ENCODE results near the gene FAXDC2.
A peak's percentile ranks its signal among the peaks of the same experiment; 100 is the strongest.
"Not testable (repeated sequence)": the region's sequence is repeated elsewhere in the genome, so short reads cannot be mapped to it uniquely, and the experiment has no call there.

Gene FAXDC2

DNA sequence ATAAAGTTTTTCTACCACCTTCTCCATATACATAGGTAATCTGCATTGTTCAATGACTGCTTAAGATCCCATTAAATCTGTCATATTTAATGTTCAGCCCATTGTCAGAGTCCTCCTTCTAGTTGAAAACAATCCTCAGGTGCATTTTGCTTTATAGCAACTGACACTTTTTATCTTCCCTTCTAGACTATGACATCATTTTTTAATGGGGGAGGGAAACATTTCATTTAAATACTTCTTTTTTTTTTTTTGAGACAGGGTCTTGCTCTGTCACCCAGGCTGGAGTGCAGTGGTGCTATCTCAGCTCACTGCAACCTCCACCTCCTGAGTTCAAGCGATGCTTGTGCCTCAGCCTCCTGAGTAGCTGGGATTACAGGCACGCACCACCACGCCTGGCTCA, 17.6 kb downstream of the FAXDC2 start:
- DNase-seq; intact Hi-C loops (cut with DNase I): not testable (repeated sequence)

DNA sequence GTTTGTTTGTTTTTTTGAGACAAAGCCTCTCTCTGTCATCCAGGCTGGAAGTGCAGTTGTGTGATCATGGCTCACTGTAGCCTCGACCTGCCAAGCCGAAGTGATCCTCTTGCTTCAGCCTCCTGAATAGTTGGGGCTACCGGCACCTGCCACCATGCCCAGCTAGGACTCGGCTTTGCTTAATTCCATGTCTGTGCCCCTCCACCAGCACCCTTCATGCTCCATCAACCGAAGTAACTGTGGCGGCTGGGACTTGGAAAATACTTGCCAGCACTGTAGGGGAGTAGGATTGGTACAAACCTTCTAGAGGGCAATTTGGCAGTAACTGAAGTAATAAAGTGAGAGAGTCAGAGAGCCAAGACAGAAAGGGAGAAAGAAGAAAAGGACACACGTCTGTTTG, 19.0 kb downstream of the FAXDC2 start:
- intact Hi-C loops (cut with DNase I) = no loop called here
- no peak for DNase-seq

DNA sequence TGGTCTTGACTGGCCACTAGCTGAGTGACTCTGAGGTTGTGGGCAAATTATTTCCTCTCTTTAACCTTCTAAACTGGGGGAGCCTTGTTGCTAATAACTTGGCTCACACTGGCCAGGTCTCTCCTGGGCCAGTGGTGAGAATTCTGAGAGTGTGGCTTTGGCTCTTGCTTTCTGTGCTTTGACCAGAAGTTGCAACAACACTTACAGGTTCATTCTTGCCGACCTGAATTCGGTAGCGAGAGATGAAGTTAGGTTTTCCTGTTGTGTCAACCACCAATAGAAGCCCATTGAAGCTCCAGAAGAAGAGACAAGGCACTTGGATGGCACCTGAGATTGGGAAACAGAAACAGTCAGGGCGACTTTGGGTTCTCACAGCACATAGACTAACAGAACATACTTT, 19.8 kb downstream of the FAXDC2 start:
- intact Hi-C loops (cut with DNase I) = no loop called here
- DNase-seq = no peak

DNA sequence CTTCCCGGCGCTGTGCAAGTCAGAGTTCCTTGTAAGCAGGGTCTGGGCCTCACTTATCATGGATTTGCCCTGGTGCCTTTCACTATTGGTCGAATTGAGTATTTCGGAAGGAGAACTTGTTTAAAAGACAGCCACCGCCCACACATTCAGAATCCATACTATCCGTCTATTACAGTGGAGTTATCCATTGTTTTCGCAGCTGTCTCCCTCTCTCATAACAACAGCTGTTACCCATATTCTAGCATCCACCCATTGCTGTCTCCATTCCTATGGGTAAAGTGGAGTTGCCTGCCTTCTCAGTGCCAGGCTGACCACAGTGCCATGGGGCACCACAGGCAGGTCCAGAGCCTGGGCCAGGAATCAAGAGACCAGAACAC, 20.2 kb downstream of the FAXDC2 start:
- intact Hi-C loops (cut with DNase I) = no loop called here
- no peak for DNase-seq

DNA sequence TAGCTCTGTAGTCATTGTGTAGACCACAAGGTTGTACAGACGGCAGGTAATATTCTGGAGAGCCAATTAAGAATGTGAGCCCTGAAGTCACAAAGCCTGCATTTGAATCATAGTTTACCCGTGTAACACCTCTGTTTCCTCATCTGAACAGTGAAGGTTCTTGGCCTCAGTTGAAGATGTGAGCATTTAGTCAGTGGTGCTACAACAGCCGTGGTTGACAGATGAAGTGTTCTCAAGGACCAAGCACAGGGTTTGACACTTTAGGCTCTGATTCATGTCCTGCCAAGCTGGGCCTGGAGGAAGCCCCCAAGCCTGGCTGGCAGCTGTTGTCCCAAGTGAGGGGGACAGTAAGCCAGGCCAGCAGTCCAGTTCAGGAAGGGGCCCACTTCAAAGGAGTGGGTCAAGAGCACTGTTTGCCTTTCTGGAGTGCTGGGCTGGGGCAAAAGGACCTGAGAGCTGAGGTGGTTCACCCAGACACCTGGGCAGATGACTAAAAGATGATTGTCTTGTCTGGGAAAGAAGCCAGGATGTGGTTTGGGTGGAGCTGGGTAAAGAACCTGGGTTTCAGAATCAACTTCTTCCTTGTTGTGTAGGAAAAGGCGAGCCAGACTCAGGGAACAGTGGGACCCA, 20.7 kb downstream of the FAXDC2 start:
- DNase-seq = peak in 1 of 10 donors; percentile 72
- intact Hi-C loops (cut with DNase I) = no loop called here

DNA sequence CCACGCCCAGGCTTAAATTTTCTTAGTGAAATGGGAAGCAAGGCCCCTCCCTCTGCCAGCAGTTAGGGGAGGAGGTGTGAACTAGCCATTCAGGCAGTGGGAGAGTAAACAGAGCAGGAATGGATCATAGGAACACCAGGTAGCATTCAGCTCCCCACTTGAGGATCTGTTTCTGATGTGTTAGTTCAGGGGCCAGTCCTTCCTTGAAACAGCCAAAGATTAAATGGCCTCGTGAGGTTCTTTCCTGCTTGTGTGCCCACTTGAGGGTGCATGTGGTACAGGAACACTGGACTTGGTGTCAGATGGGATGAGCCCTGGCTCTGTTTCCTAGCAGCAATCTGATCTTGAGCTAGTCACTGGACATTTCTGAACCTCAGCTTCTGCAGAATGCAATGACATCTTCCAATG, 21.2 kb downstream of the FAXDC2 start:
- intact Hi-C loops (cut with DNase I) = no loop called here
- no peak for DNase-seq

DNA sequence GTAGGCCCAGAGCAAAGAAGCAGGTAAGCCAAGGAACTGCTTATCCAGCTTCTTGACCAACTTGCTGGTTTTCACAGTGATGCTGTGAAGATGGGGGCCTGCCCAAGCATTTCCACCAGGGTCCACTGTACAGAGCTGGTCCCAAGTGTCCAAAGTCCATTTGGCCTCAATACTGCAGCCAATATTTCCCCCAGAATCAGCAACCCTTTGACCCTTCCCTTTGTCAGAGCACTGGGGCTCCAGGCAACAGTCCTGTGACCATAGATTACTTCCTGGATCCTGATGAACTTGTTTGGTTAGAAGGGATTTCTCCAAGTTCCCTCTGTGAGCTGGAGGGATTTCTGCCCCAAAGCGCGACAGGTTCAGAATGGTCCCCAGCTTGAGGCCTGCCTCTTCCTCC, 26.3 kb downstream of the FAXDC2 start:
- intact Hi-C loops (cut with DNase I) = no loop called here
- no peak for DNase-seq

DNA sequence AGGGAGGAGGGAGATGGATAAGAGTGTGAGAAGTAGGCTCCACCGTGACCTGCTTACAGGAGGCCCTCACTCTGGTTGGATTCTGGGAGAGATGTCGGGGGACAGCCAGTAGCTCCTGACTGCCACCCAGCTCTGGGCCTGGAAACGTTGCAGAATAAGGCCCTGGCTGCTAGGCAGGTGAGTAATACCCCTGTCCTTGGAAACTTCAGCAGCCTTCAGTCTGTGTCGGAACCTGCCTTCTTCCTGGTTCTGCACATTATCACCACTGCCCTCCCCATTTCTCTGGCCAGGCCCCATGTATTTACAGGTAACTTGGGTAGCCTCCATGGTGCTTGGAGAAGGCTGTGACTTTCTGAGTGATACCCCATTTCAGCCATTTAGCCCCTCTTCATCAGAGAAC, 26.8 kb downstream of the FAXDC2 start:
- DNase-seq = no peak
- intact Hi-C loops (cut with DNase I) = no loop called here

DNA sequence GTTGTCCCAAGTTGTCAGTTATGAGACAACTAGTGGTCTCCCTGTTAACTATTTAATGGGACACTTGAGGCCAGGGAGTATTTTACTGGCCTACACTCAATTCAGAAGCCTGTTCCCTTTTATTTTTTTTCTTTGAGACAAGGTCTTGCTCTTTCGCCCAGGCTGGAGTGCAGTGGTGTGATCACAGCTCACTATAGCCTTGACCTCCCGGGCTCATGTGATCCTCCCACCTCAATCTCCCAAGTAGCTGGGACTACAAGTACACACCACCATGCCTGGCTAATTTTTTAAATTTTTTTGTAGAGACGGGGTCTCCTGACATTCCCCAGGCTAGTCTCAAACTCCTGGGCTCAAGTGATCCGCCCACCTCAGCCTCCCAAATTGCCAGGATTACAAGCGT, 27.5 kb downstream of the FAXDC2 start:
- intact Hi-C loops (cut with DNase I); DNase-seq: not testable (repeated sequence)

DNA sequence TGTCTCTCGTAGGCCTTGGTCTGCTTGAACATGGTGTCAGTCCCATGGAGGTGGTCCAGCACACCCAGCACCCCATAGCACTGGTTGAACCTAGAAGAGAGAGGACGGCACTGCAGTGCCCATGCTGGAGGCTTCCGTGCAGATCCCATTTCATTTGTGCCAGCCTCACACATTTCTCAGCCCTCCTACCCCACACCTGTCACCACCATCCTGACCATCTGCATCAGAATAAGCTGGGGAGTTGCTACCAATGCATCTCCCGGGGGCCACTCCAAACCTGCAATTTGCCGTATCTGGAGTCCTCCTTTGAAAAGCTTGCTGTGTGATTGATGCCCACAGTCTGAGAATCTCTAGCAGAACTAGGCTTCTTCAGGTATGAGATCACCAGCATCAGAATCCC, 30.0 kb downstream of the FAXDC2 start:
- intact Hi-C loops (cut with DNase I) = no loop called here
- peak in 5 of 10 donors; percentile 20 to 86 (median 32) for DNase-seq

DNA sequence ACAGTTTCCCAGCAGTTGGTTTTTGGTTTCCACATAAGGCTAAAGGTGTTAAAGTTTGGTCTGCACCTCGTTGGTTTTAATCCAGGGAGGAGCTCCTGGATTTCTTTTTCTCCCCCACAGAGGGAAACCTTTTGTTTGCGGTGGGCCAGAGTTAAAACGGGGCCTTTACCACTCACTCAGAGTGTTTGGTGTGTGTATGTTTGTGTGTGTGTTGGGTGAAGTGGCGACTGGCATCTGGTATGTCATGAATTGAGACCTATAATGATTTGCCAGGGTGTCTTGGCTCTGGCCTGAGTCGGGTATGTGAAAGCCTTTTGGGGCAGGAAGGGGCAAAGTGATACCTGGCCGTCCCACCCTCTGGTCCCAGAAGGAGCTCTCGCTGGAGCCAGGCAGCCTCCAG, 30.9 kb downstream of the FAXDC2 start:
- intact Hi-C loops (cut with DNase I) = no loop called here

DNA sequence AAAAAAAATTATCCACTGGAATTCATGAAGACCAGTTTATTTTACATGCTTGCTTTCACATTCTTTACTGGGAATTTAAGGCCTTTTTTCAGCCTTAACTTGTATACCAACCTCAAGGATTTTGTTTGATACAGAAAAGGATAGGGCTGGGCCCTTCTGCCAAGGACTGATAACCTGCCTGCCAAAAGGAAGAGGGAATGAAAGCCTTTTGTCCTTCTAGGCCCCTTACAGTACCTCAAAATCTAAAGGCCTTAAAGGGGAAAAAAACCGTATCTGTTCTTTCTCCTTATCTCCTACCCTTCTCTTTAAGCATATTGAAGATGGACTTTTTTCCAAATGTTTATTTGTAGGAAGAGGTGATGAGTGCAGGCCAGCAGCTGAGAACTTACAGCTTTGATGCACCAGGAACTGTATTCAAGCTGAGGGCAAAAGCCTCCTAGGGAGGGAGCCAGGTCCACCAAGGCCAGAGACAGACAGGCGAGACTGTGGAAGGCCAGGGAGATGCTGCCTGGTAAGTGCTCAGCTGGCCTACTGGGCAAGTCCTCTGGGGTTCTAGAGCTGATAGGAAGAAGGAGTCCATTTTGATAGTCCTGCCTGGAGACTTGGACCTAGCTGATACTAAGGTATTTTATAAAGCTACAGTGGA, 31.8 kb downstream of the FAXDC2 start:
- intact Hi-C loops (cut with DNase I) = no loop called here
- DNase-seq = no peak

More for the DNA sequence above, 30.9 kb downstream of the FAXDC2 start:
- no peak for DNase-seq

DNA sequence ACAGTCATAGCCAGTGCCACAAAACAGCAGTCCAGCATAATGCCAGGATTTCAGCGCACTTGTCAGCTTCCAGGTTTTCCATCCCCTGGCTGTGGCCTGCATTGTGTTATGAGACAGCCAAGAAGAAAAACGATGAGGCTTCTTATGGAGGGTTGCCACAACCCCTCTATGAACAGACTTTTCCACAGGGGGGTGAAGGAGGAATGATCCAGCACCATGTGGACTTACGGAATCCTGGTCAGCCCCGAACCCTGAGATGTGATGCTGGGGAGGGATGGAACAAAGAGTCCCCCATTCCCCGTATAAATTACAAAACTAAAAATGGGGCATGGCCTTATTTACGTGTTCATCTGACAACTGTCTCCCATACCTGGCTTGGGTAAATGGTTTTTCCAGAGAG, 32.6 kb downstream of the FAXDC2 start:
- intact Hi-C loops (cut with DNase I) = no loop called here
- DNase-seq = no peak

DNA sequence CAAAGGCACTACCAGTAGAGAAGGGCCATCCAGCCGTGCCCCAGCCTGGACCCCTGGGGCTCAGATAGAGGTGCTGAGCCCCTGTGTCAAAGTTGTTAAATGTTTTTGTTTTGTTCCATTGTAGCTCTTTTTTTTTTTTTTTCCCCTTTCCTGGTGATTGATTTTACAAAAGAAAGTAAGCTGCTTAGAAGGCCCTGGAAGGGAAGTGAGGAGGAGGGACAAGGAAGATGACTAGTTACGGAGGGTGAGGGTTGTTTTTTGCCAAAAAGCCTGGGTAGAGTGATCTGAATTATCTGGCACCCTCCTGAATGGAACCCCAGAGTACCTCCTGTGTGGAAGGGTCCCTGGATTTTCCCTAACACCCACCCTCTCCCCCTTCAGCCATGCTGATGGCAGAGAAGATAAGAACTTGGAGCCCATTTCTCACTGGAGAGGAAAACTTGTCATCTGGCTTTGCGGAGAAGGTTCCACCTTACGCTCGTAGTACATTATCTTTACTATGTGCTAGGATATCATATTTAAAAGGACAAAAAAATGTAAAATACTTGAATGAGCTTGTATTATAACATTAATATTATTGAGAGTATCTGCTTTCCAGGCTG, 33.4 kb downstream of the FAXDC2 start:
- no peak for DNase-seq
- intact Hi-C loops (cut with DNase I) = no loop called here

DNA sequence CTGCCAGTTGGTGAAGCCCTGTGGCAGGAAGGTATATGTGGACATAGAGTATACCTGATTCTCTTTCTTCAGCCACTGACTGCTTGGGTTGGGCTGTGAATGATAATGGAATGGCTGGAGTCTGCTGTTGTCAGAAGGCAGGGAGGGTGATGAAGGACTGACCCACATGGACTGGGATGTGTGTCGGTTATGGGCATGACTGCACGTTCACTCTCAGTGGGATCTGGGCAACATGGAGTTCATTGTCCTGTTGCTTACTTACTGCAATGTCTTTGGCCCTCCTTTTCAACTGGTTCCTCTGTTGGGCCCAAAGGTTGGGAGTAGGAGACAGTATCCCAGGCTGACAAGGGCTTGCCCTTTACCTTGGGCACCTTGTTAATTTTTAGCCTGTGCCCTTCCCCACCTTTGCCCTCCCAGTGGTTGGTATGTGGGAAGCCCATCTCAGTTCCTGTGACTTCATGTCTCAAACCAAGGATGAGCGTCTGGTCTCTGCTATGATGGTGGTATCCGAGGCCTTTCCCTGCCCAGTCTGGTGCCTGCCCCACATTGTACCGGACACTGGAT, 34.6 kb downstream of the FAXDC2 start:
- no peak for DNase-seq
- intact Hi-C loops (cut with DNase I) = no loop called here

DNA sequence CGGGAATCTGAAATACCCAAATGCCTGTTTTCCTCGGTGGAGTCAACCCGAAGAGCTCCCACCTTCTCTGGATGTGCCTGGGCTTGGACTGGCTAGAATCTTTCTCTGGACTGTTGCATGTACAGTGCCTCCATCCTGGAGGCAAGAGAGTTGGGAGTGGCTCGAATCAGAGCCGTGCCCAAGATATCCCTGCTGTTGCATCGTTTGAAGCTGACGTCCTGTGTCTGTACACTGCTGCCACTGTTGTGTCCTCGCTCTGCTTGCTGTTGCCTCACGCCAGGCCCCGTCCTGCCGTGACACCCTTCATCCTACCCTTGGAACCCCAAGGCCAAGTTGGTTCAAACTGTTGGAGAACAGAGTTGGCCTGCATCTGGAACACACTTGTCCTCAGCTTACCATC, 35.4 kb downstream of the FAXDC2 start:
- intact Hi-C loops (cut with DNase I) = no loop called here
- no peak for DNase-seq

DNA sequence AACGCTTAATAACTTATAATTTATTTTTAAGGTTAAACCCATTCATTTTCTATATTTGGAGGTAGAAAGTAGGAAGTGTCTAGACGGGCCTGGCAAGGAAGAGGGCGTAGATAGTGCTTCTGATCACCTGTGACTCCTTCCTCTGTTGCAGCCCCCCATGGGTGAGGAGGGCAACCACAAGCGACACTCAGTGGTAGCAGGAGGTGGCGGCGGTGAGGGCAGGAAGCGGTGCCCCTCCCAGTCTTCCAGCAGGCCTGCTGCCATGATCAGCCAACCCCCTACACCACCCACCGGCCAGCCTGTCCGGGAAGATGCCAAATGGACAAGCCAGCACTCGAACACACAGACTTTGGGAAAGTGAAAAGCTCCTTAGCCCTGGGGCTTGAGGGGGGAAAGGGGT, 36.7 kb downstream of the FAXDC2 start:
- intact Hi-C loops (cut with DNase I) = loop anchor here (5.0 kb wide), 1 partner anchor 56 kb away; the partner anchor contains the start of gene LARP1
- no peak for DNase-seq

DNA sequence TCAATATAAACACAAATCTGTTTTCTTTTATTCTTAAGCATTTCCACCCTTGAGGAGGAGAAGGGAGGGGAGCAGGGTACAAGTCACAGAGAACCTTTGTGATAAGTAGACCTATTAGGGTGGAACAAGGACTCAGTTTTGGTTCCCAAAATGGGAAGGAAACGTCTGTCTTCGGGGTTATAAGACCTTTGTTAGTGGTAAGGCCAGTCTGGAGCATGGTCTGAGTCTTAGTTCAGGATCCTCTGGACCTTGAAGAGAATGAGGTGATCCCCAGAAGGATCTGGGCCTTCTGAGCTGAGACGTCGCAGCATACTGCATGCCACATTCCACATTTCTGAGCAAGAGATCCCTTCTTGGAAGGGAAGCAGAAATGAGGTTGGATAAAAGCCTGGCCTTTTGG, 37.2 kb downstream of the FAXDC2 start:
- intact Hi-C loops (cut with DNase I) = loop anchor here (5.0 kb wide), 1 partner anchor 56 kb away; the partner anchor contains the start of gene LARP1
- DNase-seq = no peak

DNA sequence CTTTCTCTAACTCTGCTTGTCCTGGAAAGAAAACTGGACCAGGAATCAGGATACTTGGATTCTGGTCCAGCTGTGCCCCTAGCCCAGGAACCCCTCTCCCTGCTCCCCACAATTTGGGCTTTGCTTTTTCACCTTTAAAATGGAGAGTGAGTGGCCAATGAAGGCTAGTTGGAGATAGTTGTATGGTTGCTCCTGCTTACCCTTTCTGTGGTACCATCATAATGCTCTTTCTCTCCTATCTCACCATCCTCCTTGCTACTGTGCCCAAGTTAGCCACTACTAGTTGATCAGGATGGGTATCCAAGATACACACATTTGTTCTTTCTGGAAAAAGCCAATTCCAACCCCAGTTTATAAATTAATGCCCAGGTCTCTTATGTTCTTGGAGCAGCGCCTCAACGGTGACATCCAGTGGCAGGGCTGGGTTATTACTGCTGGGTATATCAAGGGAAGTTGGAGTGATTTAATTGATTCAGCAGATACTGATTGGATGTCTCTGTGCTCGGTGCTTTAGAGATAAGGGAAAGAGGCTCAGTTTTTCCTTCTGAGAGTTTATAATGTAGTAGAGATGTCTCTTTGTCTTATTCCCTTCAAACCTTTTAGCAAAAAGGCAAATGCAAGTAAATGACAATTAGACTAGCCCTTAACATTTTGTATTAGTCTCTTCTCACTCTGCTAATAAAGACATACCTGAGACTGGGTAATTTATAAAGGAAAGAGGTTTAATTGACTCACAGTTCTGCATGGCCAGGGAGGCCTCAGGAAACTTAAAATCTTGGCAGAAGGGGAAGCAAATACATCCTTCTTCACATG, 38.5 kb downstream of the FAXDC2 start:
- intact Hi-C loops (cut with DNase I) = loop anchor here (1.0 to 5.0 kb wide), 2 partner anchors 55 to 162 kb away; partner anchors contain the start of gene LARP1
- peak in 8 of 10 donors; percentile 44 to 92 (median 58) for DNase-seq

DNA sequence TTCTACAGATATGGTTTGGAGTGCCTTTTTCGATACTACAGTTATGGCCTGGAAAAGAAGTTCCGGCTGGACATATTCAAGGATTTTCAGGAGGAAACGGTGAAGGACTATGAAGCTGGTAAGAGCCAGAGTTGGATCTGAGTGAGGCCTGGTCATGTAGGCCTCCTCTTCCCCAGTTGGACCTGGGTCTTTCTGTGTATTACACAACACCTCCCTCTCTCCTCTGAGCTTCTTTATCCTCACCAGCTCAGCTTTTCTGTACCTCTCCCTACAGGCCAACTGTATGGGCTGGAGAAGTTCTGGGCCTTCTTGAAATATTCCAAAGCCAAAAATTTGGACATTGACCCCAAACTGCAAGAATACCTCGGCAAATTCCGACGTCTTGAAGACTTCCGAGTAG, 39.2 kb downstream of the FAXDC2 start:
- intact Hi-C loops (cut with DNase I) = loop anchor here (5.0 kb wide), 1 partner anchor 54 kb away; the partner anchor contains the start of gene LARP1
- DNase-seq = no peak

DNA sequence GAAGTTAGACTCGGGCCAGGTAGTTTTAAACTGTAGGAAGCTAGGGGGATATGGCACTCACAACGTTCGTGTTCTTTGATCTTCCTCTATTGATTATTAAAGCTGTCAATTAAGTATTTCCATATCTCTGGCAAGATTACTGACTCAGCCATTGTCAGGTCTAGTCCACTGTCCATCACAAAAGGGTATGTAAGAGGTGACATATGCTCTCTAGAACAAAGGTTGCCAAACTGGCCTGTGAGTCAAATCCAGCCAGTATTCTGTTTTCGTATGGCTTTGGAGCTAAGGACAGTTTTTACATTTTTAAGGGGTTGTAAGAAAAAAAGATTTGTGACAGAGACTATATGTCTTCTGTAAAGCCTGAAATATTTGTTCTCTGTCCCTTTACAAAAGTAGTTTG, 44.2 kb downstream of the FAXDC2 start:
- no peak for DNase-seq
- intact Hi-C loops (cut with DNase I) = no loop called here

All from posterior cingulate gyrus (tissue), 11 donors.